ENCODE measurements around the gene LASP1.

LASP1 gene

DNA sequence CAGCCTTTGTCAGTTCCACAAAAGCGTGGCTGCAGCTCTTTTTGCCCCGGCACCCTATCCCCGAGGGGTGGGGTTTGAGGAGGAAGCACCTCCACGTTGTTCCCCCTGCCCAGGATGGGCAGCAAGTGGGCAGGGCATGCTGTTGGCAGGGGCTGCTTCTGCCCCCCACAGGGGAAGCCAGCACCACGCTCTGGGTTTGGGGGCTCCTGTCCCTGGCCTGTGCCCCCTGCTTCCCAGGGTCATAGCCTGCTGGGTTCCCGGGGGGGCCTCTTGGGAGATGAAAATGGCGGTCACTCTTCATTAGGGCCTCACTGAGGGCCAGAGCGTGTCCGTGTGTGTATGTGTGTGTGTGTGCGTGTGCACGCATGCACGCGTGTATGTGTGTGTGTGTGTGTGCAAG lies 22.8 kb downstream of the LASP1 start:
- TF ChIP-seq ZFX (IDR thresholded peaks at IDR 0.05; ENCODE audit: borderline replicate concordance) = no peak
- TF ChIP-seq, protein P1, sequence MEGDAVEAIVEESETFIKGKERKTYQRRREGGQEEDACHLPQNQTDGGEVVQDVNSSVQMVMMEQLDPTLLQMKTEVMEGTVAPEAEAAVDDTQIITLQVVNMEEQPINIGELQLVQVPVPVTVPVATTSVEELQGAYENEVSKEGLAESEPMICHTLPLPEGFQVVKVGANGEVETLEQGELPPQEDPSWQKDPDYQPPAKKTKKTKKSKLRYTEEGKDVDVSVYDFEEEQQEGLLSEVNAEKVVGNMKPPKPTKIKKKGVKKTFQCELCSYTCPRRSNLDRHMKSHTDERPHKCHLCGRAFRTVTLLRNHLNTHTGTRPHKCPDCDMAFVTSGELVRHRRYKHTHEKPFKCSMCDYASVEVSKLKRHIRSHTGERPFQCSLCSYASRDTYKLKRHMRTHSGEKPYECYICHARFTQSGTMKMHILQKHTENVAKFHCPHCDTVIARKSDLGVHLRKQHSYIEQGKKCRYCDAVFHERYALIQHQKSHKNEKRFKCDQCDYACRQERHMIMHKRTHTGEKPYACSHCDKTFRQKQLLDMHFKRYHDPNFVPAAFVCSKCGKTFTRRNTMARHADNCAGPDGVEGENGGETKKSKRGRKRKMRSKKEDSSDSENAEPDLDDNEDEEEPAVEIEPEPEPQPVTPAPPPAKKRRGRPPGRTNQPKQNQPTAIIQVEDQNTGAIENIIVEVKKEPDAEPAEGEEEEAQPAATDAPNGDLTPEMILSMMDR (IDR thresholded peaks at IDR 0.05) = no peak
- no peak overlapping the region for H3K27ac ChIP-seq

- H3K27ac ChIP-seq = no peak overlapping the region
- TF ChIP-seq, protein P1 (IDR thresholded peaks at IDR 0.05) = no peak
- no peak for TF ChIP-seq ZFX (IDR thresholded peaks at IDR 0.05; ENCODE audit: borderline replicate concordance)
Observed at GRCh38 chr17:38893113-38893512, 23.3 kb downstream of the LASP1 start.

DNA sequence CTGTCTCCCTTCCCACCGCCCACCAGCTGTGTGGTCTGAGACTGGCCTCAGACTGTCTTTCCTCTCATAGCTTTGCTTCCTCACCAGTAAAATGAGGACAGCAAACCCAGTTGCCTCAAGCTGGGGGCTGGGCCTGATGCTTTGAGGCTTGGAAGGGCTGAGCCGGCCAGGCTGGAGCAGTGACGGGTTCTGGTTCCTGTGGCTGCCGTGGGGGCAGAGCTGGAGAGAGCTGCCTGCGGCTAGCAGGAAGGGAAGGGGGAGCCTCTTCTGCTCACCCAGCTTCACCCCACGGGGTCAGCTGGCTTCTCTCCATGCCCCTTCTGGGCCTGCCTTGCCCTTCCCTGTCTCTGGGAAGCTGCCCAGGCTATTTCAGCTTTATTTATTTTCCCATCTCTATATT lies 23.7 kb downstream of the LASP1 start:
- TF ChIP-seq, protein P1 (IDR thresholded peaks at IDR 0.05) = no peak
- no peak for TF ChIP-seq ZFX (IDR thresholded peaks at IDR 0.05; ENCODE audit: borderline replicate concordance)
- no peak overlapping the region for H3K27ac ChIP-seq

DNA sequence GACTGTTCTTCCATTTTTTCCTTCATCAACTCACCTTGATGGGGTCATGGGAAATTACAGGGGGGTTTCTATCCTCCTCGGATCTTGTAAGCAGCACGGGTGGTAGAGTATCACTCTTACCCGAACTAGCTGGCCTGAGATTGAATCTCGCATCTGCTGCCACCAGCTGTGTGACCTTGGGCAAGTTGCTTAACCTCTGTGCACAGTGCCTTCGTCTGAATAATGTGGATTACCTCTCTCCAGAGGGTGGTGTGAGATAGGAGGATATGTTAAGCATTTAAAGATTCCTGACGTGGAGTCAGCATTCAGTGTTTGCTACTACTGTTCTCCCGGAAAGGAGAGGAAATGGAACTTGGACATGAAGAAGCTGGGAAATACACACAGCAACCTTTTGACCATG lies 24.4 kb downstream of the LASP1 start:
- no peak overlapping the region for H3K27ac ChIP-seq
- TF ChIP-seq, protein P1 (IDR thresholded peaks at IDR 0.05) = no peak
- TF ChIP-seq ZFX (IDR thresholded peaks at IDR 0.05; ENCODE audit: borderline replicate concordance) = no peak

GRCh38 chr17:38896346-38896954 lies 26.6 kb downstream of the LASP1 start:
- H3K27ac ChIP-seq = no peak overlapping the region

GRCh38 chr17:38897176-38897575 lies 27.3 kb downstream of the LASP1 start:
- no peak for TF ChIP-seq ZFX (IDR thresholded peaks at IDR 0.05; ENCODE audit: borderline replicate concordance)
- TF ChIP-seq, protein P1 (IDR thresholded peaks at IDR 0.05) = no peak
- no peak overlapping the region for H3K27ac ChIP-seq

More at GRCh38 chr17:38896346-38896954, 26.6 kb downstream of the LASP1 start:
- TF ChIP-seq, protein P1 (IDR thresholded peaks at IDR 0.05) = no peak
- no peak for TF ChIP-seq ZFX (IDR thresholded peaks at IDR 0.05; ENCODE audit: borderline replicate concordance)

GRCh38 chr17:38897671-38898290 lies 27.9 kb downstream of the LASP1 start:
- TF ChIP-seq ZFX (IDR thresholded peaks at IDR 0.05; ENCODE audit: borderline replicate concordance) = no peak
- TF ChIP-seq, protein P1 (IDR thresholded peaks at IDR 0.05) = no peak
- H3K27ac ChIP-seq = no peak overlapping the region
